ENCODE results near the gene GLO1. TPM values are rescaled to one million over a fixed set of nuclear protein-coding genes. Genes with fewer than 3 reads are reported as not detected.

Gene GLO1
- total RNA-seq, 1 experiment from 2014 or later = 199 TPM

- Histone ChIP-seq H3K27me3 (ENCODE audit: low read length) (no peaks in the 10 kb centered on the region), H3K9me2 (replicated peaks; ENCODE audit: insufficient read depth, low read length) (no peaks in the 10 kb centered on the region), H3K79me2 (ENCODE audit: low read length) (peaks cover 94% of the 10 kb centered on the region), H3K9ac (ENCODE audit: low read length) (no peak overlapping the region), H2AFZ (ENCODE audit: low read length) (no peak overlapping the region), H3K4me1 (ENCODE audit: low read length) (peaks cover 15% of the 10 kb centered on the region), H3K27ac (ENCODE audit: low read length) (no peak overlapping the region), H3K9me3 (ENCODE audit: low read length) (peaks cover 11% of the 10 kb centered on the region; the same call in 1 of the 2 replicates), H4K20me1 (ENCODE audit: insufficient read depth, low read depth, low read length) (peaks cover 5% of the 10 kb centered on the region; the same call in 1 of the 2 replicates), H3K4me3 (ENCODE audit: low read length) (no peak overlapping the region), H3K36me3 (ENCODE audit: insufficient read depth, low read length) (peaks cover 17% of the 10 kb centered on the region), H3K4me2 (ENCODE audit: low read depth, low read length, poor library complexity, severe bottlenecking) (no peak overlapping the region)
- no peak for DNase-seq
Measured at GRCh38 chr6:38697846-38698245, 5.1 kb downstream of the GLO1 start.

- peaks cover 5% of the 10 kb centered on the region; the same call in 1 of the 2 replicates for H4K20me1 ChIP-seq (ENCODE audit: insufficient read depth, low read depth, low read length)
- DNase-seq = no peak
- peaks cover 13% of the 10 kb centered on the region for H3K36me3 ChIP-seq (ENCODE audit: insufficient read depth, low read length)
Measured at GRCh38 chr6:38696345-38696744, 6.6 kb downstream of the GLO1 start.

GRCh38 chr6:38695933-38696332 lies 7.0 kb downstream of the GLO1 start:
- Histone ChIP-seq H3K79me2 (ENCODE audit: low read length) (peaks cover 94% of the 10 kb centered on the region), H3K9me2 (replicated peaks; ENCODE audit: insufficient read depth, low read length) (no peaks in the 10 kb centered on the region), H3K9me3 (ENCODE audit: low read length) (peaks cover 5% of the 10 kb centered on the region; the same call in 1 of the 2 replicates), H3K4me2 (ENCODE audit: low read depth, low read length, poor library complexity, severe bottlenecking) (no peak overlapping the region), H3K9ac (ENCODE audit: low read length) (no peak overlapping the region), H3K4me1 (ENCODE audit: low read length) (peaks cover 19% of the 10 kb centered on the region), H2AFZ (ENCODE audit: low read length) (no peak overlapping the region), H3K27me3 (ENCODE audit: low read length) (no peaks in the 10 kb centered on the region), H3K27ac (ENCODE audit: low read length) (no peak overlapping the region; the same call in 1 of the 2 replicates), H3K36me3 (ENCODE audit: insufficient read depth, low read length) (peaks cover 9% of the 10 kb centered on the region), H3K4me3 (ENCODE audit: low read length) (no peak overlapping the region), H4K20me1 (ENCODE audit: insufficient read depth, low read depth, low read length) (peaks cover 5% of the 10 kb centered on the region; the same call in 1 of the 2 replicates)
- DNase-seq = no peak

More at GRCh38 chr6:38696345-38696744, 6.6 kb downstream of the GLO1 start:
- Histone ChIP-seq H3K4me1 (ENCODE audit: low read length) (peaks cover 19% of the 10 kb centered on the region), H3K79me2 (ENCODE audit: low read length) (peaks cover 94% of the 10 kb centered on the region), H3K9ac (ENCODE audit: low read length) (no peak overlapping the region), H2AFZ (ENCODE audit: low read length) (no peak overlapping the region), H3K27ac (ENCODE audit: low read length) (no peak overlapping the region), H3K27me3 (ENCODE audit: low read length) (no peaks in the 10 kb centered on the region), H3K9me2 (replicated peaks; ENCODE audit: insufficient read depth, low read length) (no peaks in the 10 kb centered on the region), H3K4me3 (ENCODE audit: low read length) (no peak overlapping the region), H3K4me2 (ENCODE audit: low read depth, low read length, poor library complexity, severe bottlenecking) (no peak overlapping the region), H3K9me3 (ENCODE audit: low read length) (peaks cover 9% of the 10 kb centered on the region; the same call in 1 of the 2 replicates)

GRCh38 chr6:38695227-38695900 lies 7.6 kb downstream of the GLO1 start:
- Histone ChIP-seq H3K4me3 (ENCODE audit: low read length) (no peak overlapping the region), H3K9me3 (ENCODE audit: low read length) (peaks cover 3% of the 10 kb centered on the region; the same call in 1 of the 2 replicates), H4K20me1 (ENCODE audit: insufficient read depth, low read depth, low read length) (peaks cover 5% of the 10 kb centered on the region; the same call in 1 of the 2 replicates), H3K27ac (ENCODE audit: low read length) (no peak overlapping the region; the same call in 1 of the 2 replicates), H2AFZ (ENCODE audit: low read length) (no peak overlapping the region), H3K79me2 (ENCODE audit: low read length) (peaks cover 94% of the 10 kb centered on the region), H3K9ac (ENCODE audit: low read length) (no peak overlapping the region), H3K36me3 (ENCODE audit: insufficient read depth, low read length) (peaks cover 5% of the 10 kb centered on the region), H3K4me2 (ENCODE audit: low read depth, low read length, poor library complexity, severe bottlenecking) (no peak overlapping the region), H3K4me1 (ENCODE audit: low read length) (peaks cover 25% of the 10 kb centered on the region), H3K27me3 (ENCODE audit: low read length) (no peaks in the 10 kb centered on the region), H3K9me2 (replicated peaks; ENCODE audit: insufficient read depth, low read length) (no peaks in the 10 kb centered on the region)
- no peak for DNase-seq

GRCh38 chr6:38688579-38689087 lies 14.3 kb downstream of the GLO1 start:
- peak overlapping the region; percentile 94 for H3K27ac ChIP-seq (ENCODE audit: low read length)
- no peak overlapping the region for H2AFZ ChIP-seq (ENCODE audit: low read length)
- H3K9me2 ChIP-seq (replicated peaks; ENCODE audit: insufficient read depth, low read length) = no peaks in the 10 kb centered on the region
- no peaks in the 10 kb centered on the region for H3K27me3 ChIP-seq (ENCODE audit: low read length)
- peaks cover 9% of the 10 kb centered on the region for H4K20me1 ChIP-seq (ENCODE audit: insufficient read depth, low read depth, low read length)
- H3K9ac ChIP-seq (ENCODE audit: low read length) = peak overlapping the region; percentile 58
- peak overlapping the region; percentile 72 for H3K4me2 ChIP-seq (ENCODE audit: low read depth, low read length, poor library complexity, severe bottlenecking)
- peaks cover 88% of the 10 kb centered on the region for H3K79me2 ChIP-seq (ENCODE audit: low read length)
- peak overlapping the region; percentile 55 for H3K4me3 ChIP-seq (ENCODE audit: low read length)
- peaks cover 68% of the 10 kb centered on the region for H3K4me1 ChIP-seq (ENCODE audit: low read length)
- peaks cover 4% of the 10 kb centered on the region; the same call in 1 of the 2 replicates for H3K36me3 ChIP-seq (ENCODE audit: insufficient read depth, low read length)
- peak; percentile 92 for DNase-seq
- H3K9me3 ChIP-seq (ENCODE audit: low read length) = no peaks in the 10 kb centered on the region

- Histone ChIP-seq H3K4me2 (ENCODE audit: low read depth, low read length, poor library complexity, severe bottlenecking) (peak overlapping the region; percentile 72), H3K9me3 (ENCODE audit: low read length) (no peaks in the 10 kb centered on the region), H4K20me1 (ENCODE audit: insufficient read depth, low read depth, low read length) (peaks cover 9% of the 10 kb centered on the region), H3K9me2 (replicated peaks; ENCODE audit: insufficient read depth, low read length) (no peaks in the 10 kb centered on the region), H3K4me3 (ENCODE audit: low read length) (no peak overlapping the region), H3K9ac (ENCODE audit: low read length) (no peak overlapping the region), H3K27ac (ENCODE audit: low read length) (peak overlapping the region; percentile 94), H3K27me3 (ENCODE audit: low read length) (no peaks in the 10 kb centered on the region), H3K79me2 (ENCODE audit: low read length) (peaks cover 80% of the 10 kb centered on the region), H2AFZ (ENCODE audit: low read length) (no peak overlapping the region), H3K4me1 (ENCODE audit: low read length) (peaks cover 67% of the 10 kb centered on the region), H3K36me3 (ENCODE audit: insufficient read depth, low read length) (peaks cover 12% of the 10 kb centered on the region; the same call in 1 of the 2 replicates)
- no peak for DNase-seq
Measured at GRCh38 chr6:38687549-38687948, 15.4 kb downstream of the GLO1 start.

GRCh38 chr6:38687043-38687353 lies 15.9 kb downstream of the GLO1 start:
- no peak overlapping the region for H3K4me2 ChIP-seq (ENCODE audit: low read depth, low read length, poor library complexity, severe bottlenecking)
- H3K9ac ChIP-seq (ENCODE audit: low read length) = no peak overlapping the region
- DNase-seq = no peak
- no peaks in the 10 kb centered on the region for H3K27me3 ChIP-seq (ENCODE audit: low read length)
- H3K9me2 ChIP-seq (replicated peaks; ENCODE audit: insufficient read depth, low read length) = no peaks in the 10 kb centered on the region
- peaks cover 14% of the 10 kb centered on the region; the same call in 1 of the 2 replicates for H3K36me3 ChIP-seq (ENCODE audit: insufficient read depth, low read length)
- H2AFZ ChIP-seq (ENCODE audit: low read length) = no peak overlapping the region
- peaks cover 62% of the 10 kb centered on the region for H3K4me1 ChIP-seq (ENCODE audit: low read length)
- no peaks in the 10 kb centered on the region for H3K9me3 ChIP-seq (ENCODE audit: low read length)
- peak overlapping the region; percentile 94 for H3K27ac ChIP-seq (ENCODE audit: low read length)
- peaks cover 9% of the 10 kb centered on the region for H4K20me1 ChIP-seq (ENCODE audit: insufficient read depth, low read depth, low read length)
- H3K79me2 ChIP-seq (ENCODE audit: low read length) = peaks cover 74% of the 10 kb centered on the region
- H3K4me3 ChIP-seq (ENCODE audit: low read length) = no peak overlapping the region

GRCh38 chr6:38686270-38687042 lies 16.5 kb downstream of the GLO1 start:
- peaks cover 69% of the 10 kb centered on the region for H3K79me2 ChIP-seq (ENCODE audit: low read length)
- H2AFZ ChIP-seq (ENCODE audit: low read length) = no peak overlapping the region
- peaks cover 19% of the 10 kb centered on the region; the same call in 1 of the 2 replicates for H3K36me3 ChIP-seq (ENCODE audit: insufficient read depth, low read length)
- no peaks in the 10 kb centered on the region for H3K27me3 ChIP-seq (ENCODE audit: low read length)
- H3K4me1 ChIP-seq (ENCODE audit: low read length) = peaks cover 56% of the 10 kb centered on the region
- no peaks in the 10 kb centered on the region for H3K9me3 ChIP-seq (ENCODE audit: low read length)
- DNase-seq = no peak
- H3K9me2 ChIP-seq (replicated peaks; ENCODE audit: insufficient read depth, low read length) = no peaks in the 10 kb centered on the region
- no peak overlapping the region for H3K9ac ChIP-seq (ENCODE audit: low read length)
- H3K4me3 ChIP-seq (ENCODE audit: low read length) = no peak overlapping the region
- peaks cover 9% of the 10 kb centered on the region for H4K20me1 ChIP-seq (ENCODE audit: insufficient read depth, low read depth, low read length)
- no peak overlapping the region for H3K4me2 ChIP-seq (ENCODE audit: low read depth, low read length, poor library complexity, severe bottlenecking)
- peak overlapping the region; percentile 94; the same call in 1 of the 2 replicates for H3K27ac ChIP-seq (ENCODE audit: low read length)

Measured in Karpas-422 (cell line).